ENCODE measurements around the gene DOCK10.

DNA sequence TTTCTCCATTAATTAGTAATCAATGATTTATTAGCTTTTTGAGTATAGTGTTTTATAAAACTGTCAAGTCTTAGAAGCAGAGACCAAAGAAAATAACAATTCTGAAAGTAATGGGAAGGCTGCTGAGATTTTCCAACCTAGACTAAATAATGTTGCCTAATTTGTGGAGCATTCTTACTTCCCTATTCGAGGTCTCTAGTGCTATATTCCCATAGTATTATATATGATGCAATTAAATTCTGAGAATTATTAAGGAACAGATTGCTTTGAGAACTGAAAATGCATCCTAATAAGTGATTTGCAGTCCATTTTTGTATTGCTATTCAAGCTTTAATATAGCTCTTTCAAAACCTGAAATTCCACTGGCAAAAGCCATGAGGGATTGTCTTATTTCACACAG lies 27.7 kb upstream of the DOCK10 start:
- TF ChIP-seq EP300 (IDR thresholded peaks at IDR 0.05), result no peak
- TF ChIP-seq, protein P1, sequence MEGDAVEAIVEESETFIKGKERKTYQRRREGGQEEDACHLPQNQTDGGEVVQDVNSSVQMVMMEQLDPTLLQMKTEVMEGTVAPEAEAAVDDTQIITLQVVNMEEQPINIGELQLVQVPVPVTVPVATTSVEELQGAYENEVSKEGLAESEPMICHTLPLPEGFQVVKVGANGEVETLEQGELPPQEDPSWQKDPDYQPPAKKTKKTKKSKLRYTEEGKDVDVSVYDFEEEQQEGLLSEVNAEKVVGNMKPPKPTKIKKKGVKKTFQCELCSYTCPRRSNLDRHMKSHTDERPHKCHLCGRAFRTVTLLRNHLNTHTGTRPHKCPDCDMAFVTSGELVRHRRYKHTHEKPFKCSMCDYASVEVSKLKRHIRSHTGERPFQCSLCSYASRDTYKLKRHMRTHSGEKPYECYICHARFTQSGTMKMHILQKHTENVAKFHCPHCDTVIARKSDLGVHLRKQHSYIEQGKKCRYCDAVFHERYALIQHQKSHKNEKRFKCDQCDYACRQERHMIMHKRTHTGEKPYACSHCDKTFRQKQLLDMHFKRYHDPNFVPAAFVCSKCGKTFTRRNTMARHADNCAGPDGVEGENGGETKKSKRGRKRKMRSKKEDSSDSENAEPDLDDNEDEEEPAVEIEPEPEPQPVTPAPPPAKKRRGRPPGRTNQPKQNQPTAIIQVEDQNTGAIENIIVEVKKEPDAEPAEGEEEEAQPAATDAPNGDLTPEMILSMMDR (IDR thresholded peaks at IDR 0.05), result no peak

Measured in sigmoid colon (tissue), 4 donors.